IMR-90 (cell line): Measurements from ENCODE around the gene BCAP31. TPM values are rescaled to one million over a fixed set of nuclear protein-coding genes. Genes with fewer than 3 reads are reported as not detected.

Experiments used
- ATAC-seq: fragments of 200-7000 bp; cut with Tn5 transposase; 2 replicates; pipeline ENCODE4 v1.9.1; 2020; ENCODE audit warnings: low read depth, mild to moderate bottlenecking, moderate library complexity
- BruUV-seq: library from RNA; stranded (reverse); fragments of 400-500 nt; replicated peaks from 2 replicates; lab custom pipeline; 2021; lab: Mats Ljungman, UMichigan
- CTCF ChIA-PET: fragments of 300-600 bp; formaldehyde crosslinking; extraction: SDS; loops from one replicate; lab custom pipeline; 2021; ENCODE audit warnings: antibody characterized with exemption; lab: Yijun Ruan, JAX
- POLR2A ChIA-PET: fragments of 300-600 bp; sonication (Branson Sonifier 250); formaldehyde crosslinking; loops from one replicate; lab custom pipeline; 2022; ENCODE audit warnings: antibody characterized with exemption; ENCODE audit not compliant: unreplicated experiment; lab: Charles Lee
- DNase-seq: peaks from one replicate; pipeline ENCODE4 v3.0.0; 2013
- H2AFZ ChIP-seq: replicated peaks from 2 replicates; pipeline ENCODE3; 2013; ENCODE audit warnings: low read length, mild to moderate bottlenecking; ENCODE audit not compliant: poor library complexity
- H2AK5ac ChIP-seq: 2 replicates; pipeline ENCODE4 v1.6.1; 2013; ENCODE audit warnings: low read depth, low read length, inconsistent platforms
- H2AK9ac ChIP-seq: replicated peaks from 2 replicates; pipeline ENCODE3; 2013; ENCODE audit warnings: mild to moderate bottlenecking, low read depth, low read length, moderate library complexity; ENCODE audit not compliant: poor library complexity
- H2BK120ac ChIP-seq: 2 replicates; pipeline ENCODE4 v1.6.1; 2013; ENCODE audit warnings: low read depth, low read length, inconsistent platforms
- H2BK15ac ChIP-seq: 3 replicates; pipeline ENCODE4 v1.6.1; 2013; ENCODE audit warnings: low read depth, low read length, inconsistent platforms
- H2BK20ac ChIP-seq: 2 replicates; pipeline ENCODE4 v1.6.1; 2013; ENCODE audit warnings: low read depth, mild to moderate bottlenecking, inconsistent platforms, low read length, moderate library complexity
- H2BK5ac ChIP-seq: 2 replicates; pipeline ENCODE4 v1.6.1; 2013; ENCODE audit warnings: mild to moderate bottlenecking, low read depth, low read length, inconsistent platforms; ENCODE audit not compliant: poor library complexity, severe bottlenecking
- H3K14ac ChIP-seq: replicated peaks from 2 replicates; pipeline ENCODE4 v1.6.1; 2013; ENCODE audit warnings: low read depth, low read length, inconsistent platforms
- H3K18ac ChIP-seq: 2 replicates; pipeline ENCODE4 v1.6.1; 2013; ENCODE audit warnings: low read depth, low read length, control low read depth
- H3K23ac ChIP-seq: 2 replicates; pipeline ENCODE4 v1.6.1; 2013; ENCODE audit warnings: low read depth, low read length, inconsistent platforms
- H3K27ac ChIP-seq: 2 replicates; pipeline ENCODE4 v1.5.1; 2013; ENCODE audit warnings: mild to moderate bottlenecking, control low read depth, low read length; ENCODE audit not compliant: insufficient read depth
- H3K27me3 ChIP-seq: 2 replicates; pipeline ENCODE4 v1.6.1; 2013; ENCODE audit warnings: low read length; ENCODE audit not compliant: control insufficient read depth, insufficient read depth
- H3K36me3 ChIP-seq: 2 replicates; pipeline ENCODE4 v1.6.1; 2013; ENCODE audit warnings: low read length, mixed read lengths; ENCODE audit not compliant: control insufficient read depth, insufficient read depth
- H3K4ac ChIP-seq: 2 replicates; pipeline ENCODE4 v1.6.1; 2013; ENCODE audit warnings: low read depth, low read length, inconsistent platforms
- H3K4me1 ChIP-seq: 2 replicates; pipeline ENCODE4 v1.6.1; 2013; ENCODE audit warnings: low read length, mixed read lengths; ENCODE audit not compliant: control insufficient read depth, insufficient read depth
- H3K4me2 ChIP-seq: 2 replicates; pipeline ENCODE4 v1.6.1; 2013; ENCODE audit warnings: low read depth, mild to moderate bottlenecking, control low read depth, low read length, moderate library complexity
- H3K4me3 ChIP-seq: 2 replicates; pipeline ENCODE4 v1.5.1; 2013; ENCODE audit warnings: low read depth, mild to moderate bottlenecking, control low read depth, low read length, moderate library complexity; ENCODE audit not compliant: insufficient read depth
- H3K56ac ChIP-seq: 2 replicates; pipeline ENCODE4 v1.6.1; 2013; ENCODE audit warnings: low read length, inconsistent platforms; ENCODE audit not compliant: insufficient read depth; ENCODE audit errors: extremely low read depth
- H3K79me1 ChIP-seq, 2 experiments: 2 replicates each; pipeline ENCODE4 v1.6.1; 2013; ENCODE audit warnings: low read length in 2 of 2, inconsistent platforms in 1 of 2, low read depth in 1 of 2
- H3K9ac ChIP-seq: 2 replicates; pipeline ENCODE4 v1.6.1; 2013; ENCODE audit warnings: low read depth, low read length, control low read depth
- H3K9me1 ChIP-seq: 2 replicates; pipeline ENCODE4 v1.6.1; 2013; ENCODE audit warnings: low read length, inconsistent platforms; ENCODE audit not compliant: insufficient read depth
- H3K9me3 ChIP-seq: 2 replicates; pipeline ENCODE4 v1.6.1; 2013; ENCODE audit warnings: low read length; ENCODE audit not compliant: control insufficient read depth, insufficient read depth
- H4K20me1 ChIP-seq: 2 replicates; pipeline ENCODE4 v1.6.1; 2013; ENCODE audit warnings: low read length, inconsistent platforms; ENCODE audit not compliant: insufficient read depth
- H4K5ac ChIP-seq: 2 replicates; pipeline ENCODE4 v1.6.1; 2013; ENCODE audit warnings: mild to moderate bottlenecking, low read depth, low read length, control low read depth
- H4K8ac ChIP-seq, 2 experiments: 2 replicates each; pipeline ENCODE4 v1.6.1; 2013; ENCODE audit warnings: low read depth in 2 of 2, low read length in 2 of 2, control low read depth in 1 of 2, inconsistent platforms in 1 of 2
- H4K91ac ChIP-seq: 2 replicates; pipeline ENCODE4 v1.6.1; 2013; ENCODE audit warnings: low read depth, low read length, inconsistent platforms; ENCODE audit not compliant: insufficient read depth
- BHLHE40 ChIP-seq: fragments of 150-350 bp; IDR thresholded peaks from 2 replicates; pipeline ENCODE4 v1.6.1; 2016; ENCODE audit warnings: mild to moderate bottlenecking, low read depth, low read length
- CEBPB ChIP-seq: IDR thresholded peaks from 2 replicates; pipeline ENCODE4 v1.6.1; 2012; ENCODE audit warnings: low read depth, low read length, improper control_type of control experiment
- CHD1 ChIP-seq: IDR thresholded peaks from 2 replicates; pipeline ENCODE4 v1.6.1; 2012; ENCODE audit warnings: low read depth, low read length, improper control_type of control experiment
- CTCF ChIP-seq: conservative IDR thresholded peaks from 2 replicates; pipeline ENCODE4 v1.5.1; 2012; ENCODE audit warnings: mild to moderate bottlenecking, low read depth, low read length, improper control_type of control experiment
- MAFK ChIP-seq: IDR thresholded peaks from 2 replicates; pipeline ENCODE4 v1.6.1; 2012; ENCODE audit warnings: low read depth, low read length, improper control_type of control experiment
- MAZ ChIP-seq: IDR thresholded peaks from 2 replicates; pipeline ENCODE4 v1.6.1; 2012; ENCODE audit warnings: low read depth, mild to moderate bottlenecking, low read length, improper control_type of control experiment, moderate library complexity, borderline replicate concordance
- MXI1 ChIP-seq: IDR thresholded peaks from 2 replicates; pipeline ENCODE4 v1.6.1; 2012; ENCODE audit warnings: low read depth, mild to moderate bottlenecking, low read length, moderate library complexity, borderline replicate concordance
- NFE2L2 ChIP-seq: fragments of 150-350 bp; IDR thresholded peaks from 2 replicates; pipeline ENCODE4 v1.6.1; 2016; ENCODE audit warnings: low read depth, mild to moderate bottlenecking, low read length
- RAD21 ChIP-seq: IDR thresholded peaks from 2 replicates; pipeline ENCODE4 v1.6.1; 2012; ENCODE audit warnings: low read length, improper control_type of control experiment
- RCOR1 ChIP-seq: IDR thresholded peaks from 2 replicates; pipeline ENCODE4 v1.6.1; 2012; ENCODE audit warnings: mild to moderate bottlenecking, low read length, improper control_type of control experiment; ENCODE audit not compliant: insufficient replicate concordance
- RFX5 ChIP-seq: IDR thresholded peaks from 2 replicates; pipeline ENCODE4 v1.8.0; 2012; ENCODE audit warnings: low read depth, mild to moderate bottlenecking, low read length, moderate library complexity
- SMC3 ChIP-seq: fragments of 150-350 bp; IDR thresholded peaks from 2 replicates; pipeline ENCODE4 v1.6.1; 2016; ENCODE audit warnings: low read depth, mild to moderate bottlenecking, antibody characterized with exemption, low read length, moderate library complexity
- USF2 ChIP-seq: fragments of 150-350 bp; IDR thresholded peaks from 2 replicates; pipeline ENCODE4 v1.6.1; 2017; ENCODE audit warnings: mild to moderate bottlenecking, antibody characterized with exemption, low read length, low read depth
- WGBS, 2 experiments: methylation state at CpG; one replicate each; pipeline versions ENCODE4 v1.1.5 to v1.1.7; 2013; ENCODE audit warnings: missing lambda C conversion rate in 2 of 2; ENCODE audit not compliant: insufficient read length in 1 of 2; ENCODE audit errors: extremely low coverage in 2 of 2; 5-methylcytosine and 5-hydroxymethylcytosine counted together
- dilution Hi-C: fragments of 300-500 bp; cut with HindIII; formaldehyde crosslinking; loops from one replicate; pipeline ENCODE4 v1.14.3; 2018; ENCODE audit warnings: low sequenced_read_pairs; ENCODE audit not compliant: unreplicated experiment
- in situ Hi-C: fragments of 300-500 bp; cut with MboI; formaldehyde crosslinking; loops from 3 replicates; pipeline ENCODE4 v1.14.3; 2019; ENCODE audit warnings: low sequenced_read_pairs, inconsistent platforms, mixed read lengths
- intact Hi-C: fragments of 100-400 bp; cut with micrococcal nuclease; formaldehyde crosslinking; loops from 2 replicates; pipeline ENCODE4 v1.10.0; 2022
- polyA plus RNA-seq, 3 experiments: library from polyadenylated mRNA; depleted of rRNA; stranded (reverse); fragments of >200 nt; gene quantifications; 2 replicates each; pipeline ENCODE4 v1.2.3, GENCODE V29; 2012; ENCODE audit warnings: low replicate concordance in 1 of 3
- total RNA-seq: library from RNA; depleted of rRNA; stranded (reverse); fragments of >200 nt; gene quantifications from 2 replicates; pipeline ENCODE4 v1.2.3, GENCODE V29; 2012

Gene BCAP31
- total and polyA plus RNA-seq, 2 of the 4 experiments (the other 2 are of a cell fraction) = 125 to 244 TPM

- H2AK9ac ChIP-seq = no peak overlapping the region
- ATAC-seq (no peak), DNase-seq (no peak)
- H3K9ac ChIP-seq = no peak overlapping the region
- H3K79me1 ChIP-seq = no peaks in the 10 kb centered on the region
- no peak overlapping the region for H3K4me2 ChIP-seq
- no peaks in the 10 kb centered on the region for H4K20me1 ChIP-seq
- no peak overlapping the region for H2BK20ac ChIP-seq
- H2AFZ ChIP-seq = no peak overlapping the region
- no peak overlapping the region for H3K18ac ChIP-seq
- no peak overlapping the region for H3K56ac ChIP-seq
- H2BK120ac ChIP-seq = no peak overlapping the region
- in situ Hi-C loops (loop anchor here (25.0 kb wide), 1 partner anchor 691 kb away; no protein-coding TSS in a partner anchor), intact Hi-C loops (no loop called here), dilution Hi-C loops (no loop called here)
- H3K36me3 ChIP-seq = no peaks in the 10 kb centered on the region
- H2BK5ac ChIP-seq = no peak overlapping the region
- H4K8ac ChIP-seq = no peak overlapping the region
- H2BK15ac ChIP-seq = no peak overlapping the region
- no CpG with 5 or more reads among the region's 2 CpGs for WGBS, 2 experiments
- H3K14ac ChIP-seq = no peak overlapping the region
- TF ChIP-seq CEBPB (no peak), CHD1 (no peak), RFX5 (no peak), USF2 (no peak), RCOR1 (no peak), MAZ (no peak), BHLHE40 (no peak), MAFK (no peak), RAD21 (no peak), NFE2L2 (no peak), MXI1 (no peak), CTCF (no peak), SMC3 (no peak)
- no peak overlapping the region for H4K5ac ChIP-seq
- H3K4ac ChIP-seq = no peak overlapping the region
- peaks cover 9% of the 10 kb centered on the region; the same call in 1 of the 2 replicates for H3K27me3 ChIP-seq
- no TSS peak for BruUV-seq
- CTCF ChIA-PET = no interaction called here
- POLR2A ChIA-PET = no interaction called here
- no peaks in the 10 kb centered on the region for H3K9me1 ChIP-seq
- H2AK5ac ChIP-seq = no peak overlapping the region
- no peaks in the 10 kb centered on the region for H3K4me1 ChIP-seq
- H3K27ac ChIP-seq = no peak overlapping the region
- no peak overlapping the region for H3K4me3 ChIP-seq
- no peak overlapping the region for H4K91ac ChIP-seq
- H3K23ac ChIP-seq = no peak overlapping the region
- H3K9me3 ChIP-seq = peaks cover 3% of the 10 kb centered on the region
These were observed 70.6 kb downstream of the BCAP31 start for GRCh38 chrX:153653556-153653955.
